KMS-11 (cell line): ENCODE data around the gene BTBD19.
"Not testable (repeated sequence)": the region's sequence is repeated elsewhere in the genome, so short reads cannot be mapped to it uniquely, and the experiment has no call there.

ENCODE experiments used
- H2AFZ ChIP-seq: fragments of 200-600 bp; sonication (generic); 2 replicates; pipeline ENCODE4 v1.6.1; 2016; ENCODE audit warnings: antibody characterized with exemption, mixed run types, low read depth
- H3K27ac ChIP-seq: fragments of 200-600 bp; sonication (generic); 2 replicates; pipeline ENCODE4 v1.6.1; 2016; ENCODE audit warnings: mild to moderate bottlenecking, mixed run types
- H3K27me3 ChIP-seq: fragments of 200-600 bp; sonication (generic); 2 replicates; pipeline ENCODE4 v1.6.1; 2017; ENCODE audit warnings: mild to moderate bottlenecking, low read depth, mixed run types, moderate library complexity; ENCODE audit not compliant: insufficient read depth
- H3K36me3 ChIP-seq: fragments of 200-600 bp; sonication (generic); 2 replicates; pipeline ENCODE4 v1.6.1; 2017; ENCODE audit warnings: mild to moderate bottlenecking, mixed run types; ENCODE audit not compliant: insufficient read depth
- H3K4me1 ChIP-seq: fragments of 200-600 bp; sonication (generic); 2 replicates; pipeline ENCODE4 v1.6.1; 2016; ENCODE audit warnings: mild to moderate bottlenecking, low read depth, mixed run types; ENCODE audit not compliant: poor library complexity, severe bottlenecking
- H3K4me2 ChIP-seq: fragments of 200-600 bp; sonication (generic); 2 replicates; pipeline ENCODE4 v1.7.0; 2016; ENCODE audit warnings: mild to moderate bottlenecking, mixed run types
- H3K4me3 ChIP-seq: fragments of 200-600 bp; sonication (generic); IDR thresholded peaks from 2 replicates; pipeline ENCODE4 v1.6.1; 2017; ENCODE audit warnings: low read depth, low read length, mixed read lengths; ENCODE audit not compliant: insufficient read depth
- H3K79me2 ChIP-seq: fragments of 200-600 bp; sonication (generic); 2 replicates; pipeline ENCODE4 v1.6.1; 2016; ENCODE audit warnings: low read depth, mixed run types; ENCODE audit not compliant: insufficient read depth
- H3K9ac ChIP-seq: fragments of 200-600 bp; sonication (generic); 2 replicates; pipeline ENCODE4 v1.6.1; 2016; ENCODE audit warnings: mild to moderate bottlenecking, mixed run types
- H4K20me1 ChIP-seq: fragments of 200-600 bp; sonication (generic); 2 replicates; pipeline ENCODE4 v1.6.1; 2016; ENCODE audit warnings: mild to moderate bottlenecking, mixed run types; ENCODE audit not compliant: insufficient read depth
- TF ChIP-seq, protein P1 (sequence below): fragments of 200-600 bp; sonication (generic); conservative IDR thresholded peaks from 2 replicates; pipeline ENCODE4 v1.6.1; 2017; ENCODE audit warnings: low read depth, mild to moderate bottlenecking, antibody characterized with exemption, low read length, moderate library complexity, mixed read lengths

Gene BTBD19

GRCh38 chr1:44808938-44809917, 905 bp downstream of the BTBD19 start:
- Histone ChIP-seq H3K4me1 (peaks cover 63% of the 10 kb centered on the region), H3K36me3 (no peaks in the 10 kb centered on the region), H3K4me3 (no peak overlapping the region), H3K27me3 (no peaks in the 10 kb centered on the region), H3K79me2 (no peaks in the 10 kb centered on the region), H3K9ac (peak overlapping the region; percentile 40), H4K20me1 (no peaks in the 10 kb centered on the region), H3K27ac (peak overlapping the region; percentile 90), H2AFZ (peak overlapping the region; percentile 21; the same call in 1 of the 2 replicates), H3K4me2 (peak overlapping the region; percentile 56)
- TF ChIP-seq, protein P1, sequence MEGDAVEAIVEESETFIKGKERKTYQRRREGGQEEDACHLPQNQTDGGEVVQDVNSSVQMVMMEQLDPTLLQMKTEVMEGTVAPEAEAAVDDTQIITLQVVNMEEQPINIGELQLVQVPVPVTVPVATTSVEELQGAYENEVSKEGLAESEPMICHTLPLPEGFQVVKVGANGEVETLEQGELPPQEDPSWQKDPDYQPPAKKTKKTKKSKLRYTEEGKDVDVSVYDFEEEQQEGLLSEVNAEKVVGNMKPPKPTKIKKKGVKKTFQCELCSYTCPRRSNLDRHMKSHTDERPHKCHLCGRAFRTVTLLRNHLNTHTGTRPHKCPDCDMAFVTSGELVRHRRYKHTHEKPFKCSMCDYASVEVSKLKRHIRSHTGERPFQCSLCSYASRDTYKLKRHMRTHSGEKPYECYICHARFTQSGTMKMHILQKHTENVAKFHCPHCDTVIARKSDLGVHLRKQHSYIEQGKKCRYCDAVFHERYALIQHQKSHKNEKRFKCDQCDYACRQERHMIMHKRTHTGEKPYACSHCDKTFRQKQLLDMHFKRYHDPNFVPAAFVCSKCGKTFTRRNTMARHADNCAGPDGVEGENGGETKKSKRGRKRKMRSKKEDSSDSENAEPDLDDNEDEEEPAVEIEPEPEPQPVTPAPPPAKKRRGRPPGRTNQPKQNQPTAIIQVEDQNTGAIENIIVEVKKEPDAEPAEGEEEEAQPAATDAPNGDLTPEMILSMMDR: no peak

- Histone ChIP-seq H3K4me1 (peaks cover 63% of the 10 kb centered on the region), H3K36me3 (no peaks in the 10 kb centered on the region), H3K79me2 (no peaks in the 10 kb centered on the region), H3K4me3 (no peak overlapping the region), H4K20me1 (no peaks in the 10 kb centered on the region), H3K27me3 (no peaks in the 10 kb centered on the region), H3K4me2 (peak overlapping the region; percentile 56), H2AFZ (peak overlapping the region; percentile 21; the same call in 1 of the 2 replicates), H3K9ac (peak overlapping the region; percentile 31; the same call in 1 of the 2 replicates), H3K27ac (peak overlapping the region; percentile 90)
- TF ChIP-seq, protein P1: no peak
Observed at GRCh38 chr1:44810101-44810761, 1.9 kb downstream of the BTBD19 start.

GRCh38 chr1:44810762-44811105, 2.4 kb downstream of the BTBD19 start:
- peaks cover 63% of the 10 kb centered on the region for H3K4me1 ChIP-seq
- H4K20me1 ChIP-seq, H3K36me3 ChIP-seq, H3K27me3 ChIP-seq, H3K79me2 ChIP-seq, H3K4me3 ChIP-seq: not testable (repeated sequence)
- peak overlapping the region; percentile 21; the same call in 1 of the 2 replicates for H2AFZ ChIP-seq
- peak overlapping the region; percentile 90 for H3K27ac ChIP-seq
- peak overlapping the region; percentile 56 for H3K4me2 ChIP-seq
- peak overlapping the region; percentile 31; the same call in 1 of the 2 replicates for H3K9ac ChIP-seq

GRCh38 chr1:44811234-44811633, 2.9 kb downstream of the BTBD19 start:
- H3K27me3 ChIP-seq: no peaks in the 10 kb centered on the region
- H4K20me1 ChIP-seq: no peaks in the 10 kb centered on the region
- TF ChIP-seq, protein P1: no peak
- peak overlapping the region; percentile 90; the same call in 1 of the 2 replicates for H3K27ac ChIP-seq
- no peak overlapping the region for H2AFZ ChIP-seq
- no peak overlapping the region for H3K4me3 ChIP-seq
- no peak overlapping the region for H3K4me2 ChIP-seq
- H3K36me3 ChIP-seq: no peaks in the 10 kb centered on the region
- H3K9ac ChIP-seq: no peak overlapping the region
- H3K79me2 ChIP-seq: no peaks in the 10 kb centered on the region
- H3K4me1 ChIP-seq: peaks cover 60% of the 10 kb centered on the region
